B cell (primary cell): ENCODE results near the gene OR2B2. TPM values are rescaled to one million over a fixed set of nuclear protein-coding genes. Genes with fewer than 3 reads are reported as not detected.

ENCODE experiments used
- ATAC-seq: fragments of 200-7000 bp; cut with Tn5 transposase; one replicate; pipeline ENCODE4 v1.10.0; 2021; ENCODE audit warnings: low read depth, mild to moderate bottlenecking, moderate number of reproducible peaks, moderate library complexity
- CTCF ChIA-PET: fragments of 350-600 bp; sonication (Branson Sonifier 250); formaldehyde crosslinking; loops from one replicate; lab custom pipeline; 2021; ENCODE audit warnings: antibody characterized with exemption, inconsistent platforms; lab: Charles Lee
- POLR2A ChIA-PET: fragments of 350-600 bp; sonication (Branson Sonifier 250); formaldehyde crosslinking; loops from one replicate; lab custom pipeline; 2021; ENCODE audit warnings: antibody characterized with exemption; lab: Charles Lee
- DNase-seq: peaks from one replicate; pipeline ENCODE4 v3.0.0; 2013
- H2AFZ ChIP-seq: 2 replicates; pipeline ENCODE4 v1.6.1; 2012; ENCODE audit warnings: mild to moderate bottlenecking, low read depth, low read length; ENCODE audit not compliant: insufficient read depth, poor library complexity, severe bottlenecking
- H3K27ac ChIP-seq, 2 donors: 1 replicate in 1 of 2; 2 replicates in 1 of 2; pipeline ENCODE4 v1.5.1; 2012 to 2013; ENCODE audit warnings: low read length in 2 of 2, mild to moderate bottlenecking in 2 of 2, moderate library complexity in 1 of 2
- H3K27me3 ChIP-seq, 4 experiments: fragments of 200-600 bp in 1 of 4; sonication (generic) in 1 of 4; replicated peaks in 1 of 4; 1 replicate in 2 of 4; 2 replicates in 2 of 4; pipeline versions ENCODE4 v1.6.1 to v1.7.0; 2013 to 2016; ENCODE audit warnings: low read length in 3 of 4, mild to moderate bottlenecking in 2 of 4, mixed read lengths in 1 of 4, moderate library complexity in 1 of 4; ENCODE audit not compliant: insufficient read depth in 4 of 4, control insufficient read depth in 3 of 4; ENCODE audit errors: control extremely low read depth in 1 of 4
- H3K36me3 ChIP-seq, 2 experiments: replicated peaks in 1 of 2; 1 replicate in 1 of 2; 2 replicates in 1 of 2; pipeline versions ENCODE4 v1.6.1 to v1.7.1; 2013; ENCODE audit warnings: low read length in 1 of 2; ENCODE audit not compliant: insufficient read depth in 2 of 2, control insufficient read depth in 1 of 2; ENCODE audit errors: control extremely low read depth in 1 of 2, extremely low read depth in 1 of 2
- H3K4me1 ChIP-seq, 2 donors: fragments of 200-600 bp in 1 of 2; sonication (generic) in 1 of 2; 1 replicate in 1 of 2; 2 replicates in 1 of 2; pipeline versions ENCODE4 v1.5.1 to v1.6.1; 2013 to 2017; ENCODE audit warnings: low read length in 2 of 2; ENCODE audit not compliant: control insufficient read depth in 2 of 2, insufficient read depth in 2 of 2
- H3K4me2 ChIP-seq: replicated peaks from 2 replicates; pipeline ENCODE3; 2012; ENCODE audit warnings: mild to moderate bottlenecking, low read depth, low read length; ENCODE audit not compliant: poor library complexity, severe bottlenecking
- H3K4me3 ChIP-seq, 5 experiments: fragments of 200-600 bp in 1 of 5; sonication (generic) in 1 of 5; 1 replicate in 3 of 5; 2 replicates in 2 of 5; pipeline versions ENCODE4 v1.5.1 to v1.7.0; 2011 to 2016; ENCODE audit warnings: low read length in 4 of 5, mild to moderate bottlenecking in 4 of 5, low read depth in 2 of 5, control low read depth in 1 of 5, moderate library complexity in 1 of 5; ENCODE audit not compliant: insufficient read depth in 1 of 5; ENCODE audit errors: control extremely low read depth in 1 of 5, extremely low read depth in 1 of 5
- H3K79me2 ChIP-seq: fragments of 200-600 bp; sonication (generic); one replicate; pipeline ENCODE4 v1.6.0; 2016; ENCODE audit warnings: low read length; ENCODE audit not compliant: control insufficient read depth, insufficient read depth
- H3K9ac ChIP-seq: fragments of 200-600 bp; sonication (generic); 2 replicates; pipeline ENCODE4 v1.6.1; 2017; ENCODE audit warnings: mild to moderate bottlenecking, low read length, moderate library complexity
- H3K9me3 ChIP-seq, 3 donors: one replicate each; pipeline versions ENCODE4 v1.6.1 to v1.7.1; 2013; ENCODE audit warnings: low read length in 2 of 3; ENCODE audit not compliant: control insufficient read depth in 2 of 3, insufficient read depth in 1 of 3; ENCODE audit errors: control extremely low read depth in 1 of 3
- H4K20me1 ChIP-seq: 2 replicates; pipeline ENCODE4 v1.6.0; 2012; ENCODE audit warnings: mild to moderate bottlenecking, low read length; ENCODE audit not compliant: insufficient read depth, control insufficient read depth, poor library complexity, severe bottlenecking
- H3K27ac Mint-ChIP-seq: one replicate; pipeline ENCODE4 v1.8.0; 2021; ENCODE audit warnings: mixed read lengths
- H3K27me3 Mint-ChIP-seq: one replicate; pipeline ENCODE4 v1.8.0; 2021; ENCODE audit warnings: mixed read lengths
- H3K4me1 Mint-ChIP-seq: one replicate; pipeline ENCODE4 v1.8.0; 2021; ENCODE audit warnings: mixed read lengths
- H3K4me3 Mint-ChIP-seq: one replicate; pipeline ENCODE4 v1.8.0; 2021; ENCODE audit warnings: mixed read lengths
- H3K9me3 Mint-ChIP-seq: one replicate; pipeline ENCODE4 v1.8.0; 2022; ENCODE audit warnings: mixed read lengths; ENCODE audit not compliant: insufficient read depth
- EZH2 ChIP-seq: IDR thresholded peaks from 2 replicates; pipeline ENCODE4 v1.6.1; 2012; ENCODE audit warnings: borderline replicate concordance, low read depth, mild to moderate bottlenecking, moderate library complexity, low read length; ENCODE audit not compliant: insufficient read depth, poor library complexity, severe bottlenecking
- WGBS: methylation state at CpG from one replicate; pipeline ENCODE4 v1.1.5; 2013; ENCODE audit warnings: missing lambda C conversion rate; ENCODE audit not compliant: insufficient coverage; 5-methylcytosine and 5-hydroxymethylcytosine counted together
- intact Hi-C: fragments of 100-400 bp; cut with micrococcal nuclease; formaldehyde crosslinking; loops from one replicate; pipeline ENCODE4 v1.10.0; 2022
- polyA plus RNA-seq: library from polyadenylated mRNA; depleted of rRNA; stranded (reverse); fragments of >200 nt; gene quantifications from 2 replicates; pipeline ENCODE4 v1.2.3, GENCODE V29; 2012
- total RNA-seq, 2 donors: library from RNA; stranded (reverse); fragments of 120-200 nt in 1 of 2; gene quantifications; 1 replicate in 1 of 2; 2 replicates in 1 of 2; pipeline versions ENCODE4 v1.2.3 to v1.2.4, GENCODE V29; 2013 to 2022
- TF ChIP-seq, protein P1 (sequence below): fragments of 200-600 bp; IDR thresholded peaks from one replicate; pipeline ENCODE4 v1.8.0; 2022; ENCODE audit warnings: antibody characterized with exemption, mild to moderate bottlenecking

Gene OR2B2
- total and polyA plus RNA-seq, 2 donors (not counting 1 experiment from before 2014, with no cell fraction given): not detected

GRCh38 chr6:27896398-27896796, 15.8 kb downstream of the OR2B2 start:
- no peak overlapping the region for H3K4me3 Mint-ChIP-seq
- Histone ChIP-seq H3K4me1 (peaks cover 9 to 21% of the 10 kb centered on the region in 2 donors), H4K20me1 (no peaks in the 10 kb centered on the region), H3K9me3 (peaks cover 0 to 24% (median 3%) of the 10 kb centered on the region in 3 donors), H3K4me2 (no peak overlapping the region), H2AFZ (no peak overlapping the region), H3K9ac (no peak overlapping the region), H3K79me2 (no peaks in the 10 kb centered on the region), H3K27ac (no peak overlapping the region), H3K4me3 (no peak overlapping the region), H3K27me3 (no peaks in the 10 kb centered on the region), H3K36me3 (no peaks in the 10 kb centered on the region)
- H3K9me3 Mint-ChIP-seq: no peaks in the 10 kb centered on the region
- no peaks in the 10 kb centered on the region for H3K27me3 Mint-ChIP-seq
- peak; percentile 11 for DNase-seq
- ChIA-PET CTCF (interaction anchor here (0.6 to 6.3 kb wide), 37 partner anchors 14 to 779 kb away, joined by 3 to 150 read pairs (median 6); partner anchors contain the start of gene ZSCAN12), POLR2A (interaction anchor here (0.6 to 4.4 kb wide), 5 partner anchors 31 to 751 kb away, joined by 3 to 81 read pairs (median 58); a partner anchor contains a TSS)
- H3K4me1 Mint-ChIP-seq: peaks cover 17% of the 10 kb centered on the region
- ATAC-seq: no peak
- no peak overlapping the region for H3K27ac Mint-ChIP-seq
- intact Hi-C loops: loop anchor here (5.0 to 10.0 kb wide), 3 partner anchors 229 to 512 kb away; partner anchors contain the start of genes ZNF391 and ZSCAN31
- no CpG with 5 or more reads among the region's 4 CpGs for WGBS
- TF ChIP-seq, protein P1, sequence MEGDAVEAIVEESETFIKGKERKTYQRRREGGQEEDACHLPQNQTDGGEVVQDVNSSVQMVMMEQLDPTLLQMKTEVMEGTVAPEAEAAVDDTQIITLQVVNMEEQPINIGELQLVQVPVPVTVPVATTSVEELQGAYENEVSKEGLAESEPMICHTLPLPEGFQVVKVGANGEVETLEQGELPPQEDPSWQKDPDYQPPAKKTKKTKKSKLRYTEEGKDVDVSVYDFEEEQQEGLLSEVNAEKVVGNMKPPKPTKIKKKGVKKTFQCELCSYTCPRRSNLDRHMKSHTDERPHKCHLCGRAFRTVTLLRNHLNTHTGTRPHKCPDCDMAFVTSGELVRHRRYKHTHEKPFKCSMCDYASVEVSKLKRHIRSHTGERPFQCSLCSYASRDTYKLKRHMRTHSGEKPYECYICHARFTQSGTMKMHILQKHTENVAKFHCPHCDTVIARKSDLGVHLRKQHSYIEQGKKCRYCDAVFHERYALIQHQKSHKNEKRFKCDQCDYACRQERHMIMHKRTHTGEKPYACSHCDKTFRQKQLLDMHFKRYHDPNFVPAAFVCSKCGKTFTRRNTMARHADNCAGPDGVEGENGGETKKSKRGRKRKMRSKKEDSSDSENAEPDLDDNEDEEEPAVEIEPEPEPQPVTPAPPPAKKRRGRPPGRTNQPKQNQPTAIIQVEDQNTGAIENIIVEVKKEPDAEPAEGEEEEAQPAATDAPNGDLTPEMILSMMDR: no peak
- no peak for TF ChIP-seq EZH2
